ENCODE measurements around the gene ISLR.

ISLR gene, protein sequence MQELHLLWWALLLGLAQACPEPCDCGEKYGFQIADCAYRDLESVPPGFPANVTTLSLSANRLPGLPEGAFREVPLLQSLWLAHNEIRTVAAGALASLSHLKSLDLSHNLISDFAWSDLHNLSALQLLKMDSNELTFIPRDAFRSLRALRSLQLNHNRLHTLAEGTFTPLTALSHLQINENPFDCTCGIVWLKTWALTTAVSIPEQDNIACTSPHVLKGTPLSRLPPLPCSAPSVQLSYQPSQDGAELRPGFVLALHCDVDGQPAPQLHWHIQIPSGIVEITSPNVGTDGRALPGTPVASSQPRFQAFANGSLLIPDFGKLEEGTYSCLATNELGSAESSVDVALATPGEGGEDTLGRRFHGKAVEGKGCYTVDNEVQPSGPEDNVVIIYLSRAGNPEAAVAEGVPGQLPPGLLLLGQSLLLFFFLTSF

DNA sequence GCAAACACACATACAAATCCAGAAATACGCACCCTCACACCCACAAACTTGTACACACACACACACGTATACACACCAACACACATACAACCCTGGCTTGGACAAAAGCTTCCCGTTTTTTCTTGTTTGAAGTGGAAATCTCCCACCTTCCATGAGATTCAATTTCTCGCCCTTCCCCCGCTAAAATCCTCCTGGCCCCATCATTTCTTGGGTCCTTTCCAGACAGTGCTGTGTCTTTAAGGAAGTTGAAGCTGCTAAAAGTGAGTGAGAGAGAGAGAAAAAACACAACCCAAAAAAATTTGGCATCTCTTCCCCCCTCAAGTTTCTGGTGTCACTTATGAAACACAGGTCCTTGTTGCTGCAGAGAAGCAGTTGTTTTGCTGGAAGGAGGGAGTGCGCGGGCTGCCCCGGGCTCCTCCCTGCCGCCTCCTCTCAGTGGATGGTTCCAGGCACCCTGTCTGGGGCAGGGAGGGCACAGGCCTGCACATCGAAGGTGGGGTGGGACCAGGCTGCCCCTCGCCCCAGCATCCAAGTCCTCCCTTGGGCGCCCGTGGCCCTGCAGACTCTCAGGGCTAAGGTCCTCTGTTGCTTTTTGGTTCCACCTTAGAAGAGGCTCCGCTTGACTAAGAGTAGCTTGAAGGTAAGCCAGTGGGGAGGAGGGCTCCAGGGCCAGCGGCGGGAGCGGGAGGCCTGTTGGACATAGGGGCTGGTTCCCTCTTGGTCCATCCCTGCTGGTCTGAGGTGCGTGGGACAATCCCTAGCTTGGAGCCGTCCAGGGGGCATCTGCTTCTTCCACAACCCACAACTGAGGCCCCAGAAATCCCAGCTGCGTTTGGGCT lies at the start of gene ISLR:
ISLR (plus strand) TSS at position 331 of the 839 bp plus-strand sequence. CDS start 1,149 bp downstream, outside the sequence.
- no peak for DNase-seq

DNA sequence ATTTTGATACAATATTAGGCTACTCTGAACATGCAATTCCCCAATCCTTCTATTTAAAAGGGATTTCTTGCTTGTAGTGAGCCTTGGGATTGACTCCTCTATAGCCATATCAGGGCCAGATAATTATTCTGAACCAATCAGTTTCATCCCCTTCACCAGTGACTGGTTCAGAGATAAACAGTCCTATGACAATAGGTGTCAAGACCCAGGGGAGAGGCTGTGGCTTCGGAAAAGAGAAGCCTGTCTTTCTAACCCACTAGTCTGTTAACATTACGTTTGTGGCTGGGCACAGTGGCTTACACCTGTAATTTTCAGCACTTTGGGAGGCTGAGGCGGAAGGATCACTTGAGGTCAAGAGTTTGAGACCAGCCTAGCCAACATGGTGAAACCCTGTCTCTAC lies 49.3 kb upstream of the ISLR start:
- no peak for DNase-seq

DNA sequence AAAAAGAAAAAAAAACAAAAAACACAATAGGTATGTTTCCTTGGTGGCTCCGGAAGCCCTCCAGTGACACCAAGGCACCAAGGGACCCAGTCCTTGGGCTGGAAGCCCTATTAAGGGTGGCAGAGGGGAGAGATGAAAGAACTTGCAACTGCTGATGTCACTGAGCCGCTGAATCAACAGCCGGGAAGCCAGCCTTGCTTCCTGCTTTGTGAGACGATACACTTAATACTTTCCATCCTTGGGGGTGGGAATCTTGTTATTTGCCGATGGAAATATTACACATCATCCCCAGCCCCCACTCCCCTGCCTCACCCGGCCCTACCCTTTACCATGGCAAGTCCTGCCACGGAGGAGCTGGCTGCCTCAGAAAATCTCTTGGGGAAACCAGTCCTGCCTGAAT lies 48.8 kb upstream of the ISLR start:
- DNase-seq, result no peak

DNA sequence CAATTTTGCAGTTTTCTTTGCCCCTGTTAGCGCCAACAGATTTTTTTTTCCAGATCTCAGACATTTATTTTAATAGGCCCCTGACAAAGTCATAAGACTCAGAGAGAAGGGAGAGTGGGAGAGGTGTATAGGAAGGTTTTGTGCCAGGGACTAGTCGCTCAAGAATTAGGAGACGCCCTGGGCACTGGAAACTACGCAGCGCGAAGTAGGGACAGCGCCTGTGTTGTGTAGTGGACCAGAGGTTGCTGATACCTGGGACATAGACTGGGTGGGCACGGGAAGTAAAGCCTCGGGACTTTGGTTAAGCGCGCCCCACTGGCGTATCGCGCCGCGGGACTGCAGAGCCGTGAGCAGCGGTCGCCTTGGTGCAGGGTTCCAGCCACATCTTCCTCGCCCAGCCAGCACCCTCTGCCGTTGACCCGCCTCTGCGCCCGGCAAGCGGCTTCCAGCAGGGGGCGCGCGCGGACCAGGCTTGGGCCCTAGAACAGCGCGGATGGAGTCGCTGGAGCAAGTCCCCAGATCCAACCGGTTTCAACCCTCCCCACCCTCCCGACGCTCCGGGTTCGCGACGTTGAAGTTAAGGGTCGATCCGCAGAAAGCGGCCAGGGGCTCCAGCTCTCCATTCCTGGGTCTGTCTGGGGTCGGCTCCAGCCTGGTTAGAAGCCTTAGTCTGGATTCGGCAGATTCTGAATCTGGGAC lies 46.1 kb upstream of the ISLR start:
- peak; percentile 88 for DNase-seq

DNA sequence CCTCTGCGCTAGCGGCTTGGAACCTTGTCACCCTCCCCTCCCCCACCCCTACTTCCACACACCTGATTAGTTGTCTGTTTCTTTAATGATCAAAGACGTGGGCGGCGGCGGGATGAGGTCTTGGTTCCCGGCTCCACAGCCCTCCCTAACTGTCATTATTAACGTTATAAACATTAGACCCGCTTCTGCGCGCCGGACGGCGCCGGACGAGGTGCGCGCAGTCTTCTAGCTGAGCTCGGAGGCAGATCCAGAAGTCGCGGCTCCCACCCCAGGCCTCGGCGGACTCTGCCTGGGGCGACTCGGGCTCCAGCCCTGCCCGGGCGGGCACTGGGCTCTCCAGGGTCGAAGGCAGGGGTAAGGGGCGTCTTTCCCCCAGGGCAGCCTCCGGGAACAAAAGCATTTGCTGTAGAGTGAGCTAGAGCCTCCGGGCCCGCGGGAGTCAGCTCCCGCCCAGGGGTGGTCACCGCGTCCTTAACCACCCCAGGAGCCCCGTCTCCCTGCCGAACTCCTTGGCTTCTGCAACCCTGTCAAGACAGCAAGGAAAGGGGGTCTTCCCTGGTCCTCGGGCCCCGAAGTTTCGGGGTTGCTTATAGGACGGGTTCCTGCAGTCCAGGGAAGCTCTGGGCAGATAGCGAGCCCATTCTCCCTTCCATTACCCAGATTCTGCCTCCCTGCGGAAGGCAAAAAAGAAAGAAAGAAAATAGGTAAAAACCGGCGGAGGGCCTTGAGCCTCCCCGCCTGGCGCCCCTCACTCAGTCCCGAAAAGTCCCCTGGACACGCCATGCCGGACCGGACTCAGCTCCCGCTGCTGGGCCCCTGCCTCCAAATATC lies 45.3 kb upstream of the ISLR start:
- DNase-seq, result peak; percentile 40

DNA sequence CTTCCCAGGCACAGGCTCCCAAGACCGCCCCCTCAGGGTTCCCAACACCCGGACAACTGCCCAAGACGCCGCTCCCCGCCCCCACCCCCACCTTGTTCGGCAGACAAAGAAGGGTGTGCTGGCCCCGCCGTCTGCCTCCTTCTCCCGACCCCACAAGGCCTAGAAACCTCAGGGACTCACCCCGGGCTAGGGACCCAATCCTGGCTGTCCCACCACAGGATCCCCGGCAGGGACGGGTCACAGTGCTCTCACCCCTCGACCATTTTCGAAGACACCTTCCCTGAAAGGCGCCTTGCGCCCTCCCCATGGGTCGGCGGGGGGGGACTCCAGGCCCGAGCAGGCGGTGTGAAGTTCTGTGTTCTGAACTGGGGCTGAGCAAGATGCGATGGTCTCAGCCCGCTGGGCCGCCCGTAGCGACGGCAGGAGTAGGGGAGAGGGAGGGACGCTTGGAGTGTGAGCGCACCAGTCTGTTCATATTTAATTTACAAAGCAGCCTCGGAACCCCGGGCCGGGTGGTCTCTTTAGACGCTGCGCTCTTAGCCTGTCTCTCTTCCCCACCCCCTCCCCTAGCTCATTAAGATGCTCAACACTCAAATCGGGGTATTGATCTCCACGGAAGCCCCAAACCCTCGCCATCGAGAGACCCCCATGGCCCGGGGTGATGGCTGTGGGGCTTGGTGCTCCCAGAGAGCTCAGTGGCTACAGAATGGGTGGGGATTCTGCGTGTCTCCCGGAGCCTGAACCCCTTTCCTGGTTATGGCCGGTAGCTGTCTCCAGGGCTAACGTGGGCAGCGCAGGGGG lies 44.5 kb upstream of the ISLR start:
- DNase-seq, result peak; percentile 34

DNA sequence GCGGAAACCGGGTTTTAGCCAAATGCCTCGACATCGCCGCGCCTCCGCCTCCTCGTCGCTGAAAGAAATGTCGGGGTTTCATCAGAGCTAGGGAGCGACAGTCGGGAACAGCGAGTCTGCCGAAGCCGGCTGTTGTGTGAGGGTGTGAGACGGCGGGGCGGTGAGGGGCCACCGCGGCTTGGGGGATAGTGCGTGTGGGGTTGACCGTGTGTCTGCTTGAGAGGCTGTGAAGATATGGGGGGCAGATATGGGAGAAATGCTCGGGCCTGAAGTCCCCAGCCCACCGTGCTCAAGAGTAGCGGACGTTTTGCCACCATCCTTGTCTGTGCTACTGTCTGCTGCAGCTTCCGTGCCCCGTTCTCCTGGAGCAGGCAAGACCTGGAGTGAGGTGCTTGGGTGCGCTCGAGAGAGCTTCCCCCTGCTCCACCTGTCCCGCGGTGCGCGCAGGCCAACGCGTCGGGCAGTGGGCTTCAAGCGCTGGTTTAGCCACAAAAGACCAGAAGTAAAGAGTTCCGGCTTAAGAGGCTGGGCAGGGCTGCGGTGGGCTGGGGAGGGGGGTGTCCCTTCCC lies 43.8 kb upstream of the ISLR start:
- DNase-seq, result peak; percentile 64

DNA sequence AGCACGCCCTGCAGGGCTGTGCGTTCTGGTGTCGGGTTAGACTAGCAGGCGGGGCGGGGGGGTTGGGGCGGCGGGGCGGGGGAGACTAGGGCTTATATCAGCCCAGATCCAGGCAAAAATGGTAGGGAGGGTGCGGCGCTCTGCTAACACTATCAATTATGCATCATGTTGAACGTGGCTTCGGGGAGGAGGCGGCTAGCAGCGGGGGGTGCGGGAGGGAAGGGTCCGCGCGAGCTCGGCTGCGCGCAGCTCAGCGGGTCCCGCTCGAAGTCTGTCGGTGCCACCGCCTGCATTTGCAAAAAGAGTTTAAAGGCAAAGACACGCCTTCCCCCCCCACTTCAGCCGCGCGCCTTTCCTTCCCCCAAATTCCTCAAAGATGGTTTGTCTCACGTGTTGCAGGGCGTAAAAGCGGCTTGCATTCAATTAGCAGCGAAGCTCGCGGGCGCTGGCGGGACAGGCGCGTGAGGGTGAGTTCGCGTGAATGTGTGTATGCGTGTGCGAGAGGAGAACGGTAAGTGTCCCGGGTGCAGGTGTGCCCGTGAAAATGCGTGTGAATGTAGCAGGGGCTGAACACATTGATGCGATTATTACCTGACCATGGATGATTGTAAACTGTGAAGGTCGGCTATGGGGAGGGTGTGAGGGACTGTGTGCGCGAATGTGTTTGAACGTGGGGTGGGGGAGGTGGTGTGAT lies 43.2 kb upstream of the ISLR start, which contains the start of gene ISLR2:
ISLR2 (plus strand) TSS at position 432 of the 694 bp plus-strand sequence. CDS start 2,169 bp downstream, outside the sequence.
- DNase-seq, result peak; percentile 64

DNA sequence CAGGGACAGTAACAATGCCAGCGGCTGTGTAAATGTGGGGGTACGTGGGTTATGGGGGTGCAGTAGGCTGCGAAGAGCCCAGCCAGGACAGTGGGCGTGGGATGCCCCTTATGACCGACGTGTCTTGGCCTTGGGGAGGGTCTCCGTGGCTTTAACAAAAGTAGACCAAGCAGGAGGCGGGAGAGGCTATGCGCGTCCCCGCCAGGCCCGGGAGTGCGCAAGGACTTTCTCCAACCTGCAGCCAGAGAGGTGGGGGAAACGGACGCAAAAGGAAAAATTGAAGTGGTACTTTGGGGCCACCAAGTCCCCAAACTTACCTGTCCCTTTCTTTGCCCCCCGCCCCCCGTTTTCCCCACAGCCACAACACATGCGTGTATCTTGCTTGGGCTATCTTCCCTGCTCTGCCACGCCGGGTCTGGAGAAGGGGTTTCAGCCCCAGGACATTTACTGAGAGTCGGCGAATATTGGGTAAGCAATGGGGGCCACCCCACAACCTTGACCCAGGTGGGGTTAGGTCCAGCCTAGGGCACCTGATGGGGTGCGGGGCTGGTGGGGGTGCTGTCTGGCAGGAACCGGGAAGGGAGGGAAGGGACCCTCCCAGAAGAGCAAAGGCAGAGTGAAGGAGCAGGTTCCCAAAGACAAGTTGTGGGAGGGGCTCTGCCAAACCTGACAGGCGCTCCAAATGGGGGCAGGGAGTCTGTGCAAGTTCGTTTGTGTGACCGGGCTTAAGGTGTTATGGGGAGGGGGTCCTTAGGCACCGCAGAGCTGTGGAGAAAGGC lies 42.5 kb upstream of the ISLR start:
- DNase-seq, result no peak

DNA sequence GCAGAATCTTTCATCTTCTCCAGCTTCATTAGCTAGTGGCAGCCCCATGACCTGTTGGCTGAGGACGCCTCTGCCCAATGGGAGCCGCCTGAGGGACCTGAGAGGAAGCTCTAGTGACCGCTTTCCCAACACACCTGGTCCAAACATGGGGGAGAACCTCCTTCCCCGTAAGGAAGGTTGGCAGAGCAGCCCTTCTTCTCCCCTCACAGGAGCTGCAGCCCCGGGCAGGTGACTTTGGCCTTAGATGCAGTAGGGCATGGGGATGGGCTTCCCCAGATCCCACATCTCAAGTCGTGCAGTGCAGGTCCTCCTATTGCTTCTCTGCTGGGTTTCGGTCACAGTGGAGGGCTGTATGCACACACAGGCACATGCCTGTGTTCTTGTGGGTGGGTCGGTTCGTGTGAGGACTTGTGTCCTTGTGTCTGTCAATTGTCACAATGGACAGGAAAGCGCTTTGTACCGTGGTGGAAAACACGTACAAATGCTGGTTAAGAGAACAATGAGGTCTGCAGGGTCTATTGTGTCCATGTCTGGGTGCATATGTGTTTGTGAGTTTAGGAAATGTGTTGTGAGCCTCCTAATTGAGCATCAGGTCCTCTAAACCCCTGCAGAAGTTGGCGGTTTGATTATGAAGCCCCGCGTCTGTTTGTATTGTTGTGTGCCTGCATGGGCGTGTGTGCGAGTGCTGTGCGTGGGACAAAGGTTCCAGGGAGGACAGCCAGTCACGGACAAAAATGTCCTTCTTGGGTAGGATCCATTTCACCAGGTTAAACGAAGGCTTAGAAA lies 41.7 kb upstream of the ISLR start:
- no peak for DNase-seq

DNA sequence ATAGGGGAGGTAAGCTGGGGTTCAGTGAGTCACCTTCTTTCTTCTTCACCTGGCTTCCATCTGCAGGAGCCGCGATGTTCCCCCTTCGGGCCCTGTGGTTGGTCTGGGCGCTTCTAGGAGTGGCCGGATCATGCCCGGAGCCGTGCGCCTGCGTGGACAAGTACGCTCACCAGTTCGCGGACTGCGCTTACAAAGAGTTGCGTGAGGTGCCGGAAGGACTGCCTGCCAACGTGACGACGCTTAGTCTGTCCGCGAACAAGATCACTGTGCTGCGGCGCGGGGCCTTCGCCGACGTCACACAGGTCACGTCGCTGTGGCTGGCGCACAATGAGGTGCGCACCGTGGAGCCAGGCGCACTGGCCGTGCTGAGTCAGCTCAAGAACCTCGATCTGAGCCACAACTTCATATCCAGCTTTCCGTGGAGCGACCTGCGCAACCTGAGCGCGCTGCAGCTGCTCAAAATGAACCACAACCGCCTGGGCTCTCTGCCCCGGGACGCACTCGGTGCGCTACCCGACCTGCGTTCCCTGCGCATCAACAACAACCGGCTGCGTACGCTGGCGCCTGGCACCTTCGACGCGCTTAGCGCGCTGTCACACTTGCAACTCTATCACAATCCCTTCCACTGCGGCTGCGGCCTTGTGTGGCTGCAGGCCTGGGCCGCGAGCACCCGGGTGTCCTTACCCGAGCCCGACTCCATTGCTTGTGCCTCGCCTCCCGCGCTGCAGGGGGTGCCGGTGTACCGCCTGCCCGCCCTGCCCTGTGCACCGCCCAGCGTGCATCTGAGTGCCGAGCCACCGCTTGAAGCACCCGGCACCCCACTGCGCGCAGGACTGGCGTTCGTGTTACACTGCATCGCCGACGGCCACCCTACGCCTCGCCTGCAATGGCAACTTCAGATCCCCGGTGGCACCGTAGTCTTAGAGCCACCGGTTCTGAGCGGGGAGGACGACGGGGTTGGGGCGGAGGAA lies 40.5 kb upstream of the ISLR start:
- no peak for DNase-seq

DNA sequence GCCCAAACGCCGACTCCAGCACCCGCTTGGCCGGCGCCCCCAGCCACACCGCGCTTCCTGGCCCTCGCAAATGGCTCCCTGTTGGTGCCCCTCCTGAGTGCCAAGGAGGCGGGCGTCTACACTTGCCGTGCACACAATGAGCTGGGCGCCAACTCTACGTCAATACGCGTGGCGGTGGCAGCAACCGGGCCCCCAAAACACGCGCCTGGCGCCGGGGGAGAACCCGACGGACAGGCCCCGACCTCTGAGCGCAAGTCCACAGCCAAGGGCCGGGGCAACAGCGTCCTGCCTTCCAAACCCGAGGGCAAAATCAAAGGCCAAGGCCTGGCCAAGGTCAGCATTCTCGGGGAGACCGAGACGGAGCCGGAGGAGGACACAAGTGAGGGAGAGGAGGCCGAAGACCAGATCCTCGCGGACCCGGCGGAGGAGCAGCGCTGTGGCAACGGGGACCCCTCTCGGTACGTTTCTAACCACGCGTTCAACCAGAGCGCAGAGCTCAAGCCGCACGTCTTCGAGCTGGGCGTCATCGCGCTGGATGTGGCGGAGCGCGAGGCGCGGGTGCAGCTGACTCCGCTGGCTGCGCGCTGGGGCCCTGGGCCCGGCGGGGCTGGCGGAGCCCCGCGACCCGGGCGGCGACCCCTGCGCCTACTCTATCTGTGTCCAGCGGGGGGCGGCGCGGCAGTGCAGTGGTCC lies 39.7 kb upstream of the ISLR start:
- no peak for DNase-seq

DNA sequence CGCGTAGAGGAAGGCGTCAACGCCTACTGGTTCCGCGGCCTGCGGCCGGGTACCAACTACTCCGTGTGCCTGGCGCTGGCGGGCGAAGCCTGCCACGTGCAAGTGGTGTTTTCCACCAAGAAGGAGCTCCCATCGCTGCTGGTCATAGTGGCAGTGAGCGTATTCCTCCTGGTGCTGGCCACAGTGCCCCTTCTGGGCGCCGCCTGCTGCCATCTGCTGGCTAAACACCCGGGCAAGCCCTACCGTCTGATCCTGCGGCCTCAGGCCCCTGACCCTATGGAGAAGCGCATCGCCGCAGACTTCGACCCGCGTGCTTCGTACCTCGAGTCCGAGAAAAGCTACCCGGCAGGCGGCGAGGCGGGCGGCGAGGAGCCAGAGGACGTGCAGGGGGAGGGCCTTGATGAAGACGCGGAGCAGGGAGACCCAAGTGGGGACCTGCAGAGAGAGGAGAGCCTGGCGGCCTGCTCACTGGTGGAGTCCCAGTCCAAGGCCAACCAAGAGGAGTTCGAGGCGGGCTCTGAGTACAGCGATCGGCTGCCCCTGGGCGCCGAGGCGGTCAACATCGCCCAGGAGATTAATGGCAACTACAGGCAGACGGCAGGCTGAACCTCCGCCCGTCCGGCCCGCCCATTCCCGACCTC lies 39.0 kb upstream of the ISLR start:
- DNase-seq, result no peak

DNA sequence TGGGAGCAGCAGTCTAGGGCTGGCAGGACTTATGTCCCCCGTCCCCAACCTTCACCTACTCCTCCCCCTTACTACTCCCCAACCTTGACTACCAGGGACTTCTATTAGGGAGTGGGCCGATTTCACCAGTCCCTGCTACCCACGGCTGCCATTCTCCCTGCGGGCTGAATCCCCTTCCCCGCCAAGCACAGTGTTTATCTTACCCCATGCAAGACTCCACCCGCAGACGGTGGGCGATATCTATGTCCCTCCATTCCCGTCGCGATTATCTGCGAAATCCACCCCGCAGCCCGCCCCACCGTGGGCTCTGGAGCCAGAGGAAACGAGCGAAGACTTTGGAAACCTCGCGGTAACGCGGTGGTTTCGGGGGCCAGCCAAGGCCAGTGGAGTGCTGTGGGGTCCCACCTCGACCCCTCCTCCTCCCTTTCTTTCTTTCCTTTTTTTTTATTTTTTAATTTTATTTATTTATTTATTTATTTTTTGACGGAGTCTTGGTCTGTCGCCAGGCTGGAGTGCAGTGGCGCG lies 38.4 kb upstream of the ISLR start:
- DNase-seq, result no peak

DNA sequence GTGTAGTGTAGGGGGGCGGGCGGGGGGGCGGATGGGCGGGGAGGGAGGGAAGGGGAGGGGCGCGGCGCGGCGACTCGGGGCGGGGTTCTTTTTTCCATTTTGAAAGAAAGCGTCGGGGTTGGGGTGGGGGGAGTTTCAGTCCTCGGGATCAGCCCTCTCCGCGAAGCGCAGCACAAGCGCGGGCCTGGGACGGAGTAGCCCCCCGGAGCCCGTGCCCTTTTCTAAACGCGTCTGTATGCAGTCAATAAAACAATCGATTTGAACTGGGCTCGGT lies 37.0 kb upstream of the ISLR start:
- no peak for DNase-seq

DNA sequence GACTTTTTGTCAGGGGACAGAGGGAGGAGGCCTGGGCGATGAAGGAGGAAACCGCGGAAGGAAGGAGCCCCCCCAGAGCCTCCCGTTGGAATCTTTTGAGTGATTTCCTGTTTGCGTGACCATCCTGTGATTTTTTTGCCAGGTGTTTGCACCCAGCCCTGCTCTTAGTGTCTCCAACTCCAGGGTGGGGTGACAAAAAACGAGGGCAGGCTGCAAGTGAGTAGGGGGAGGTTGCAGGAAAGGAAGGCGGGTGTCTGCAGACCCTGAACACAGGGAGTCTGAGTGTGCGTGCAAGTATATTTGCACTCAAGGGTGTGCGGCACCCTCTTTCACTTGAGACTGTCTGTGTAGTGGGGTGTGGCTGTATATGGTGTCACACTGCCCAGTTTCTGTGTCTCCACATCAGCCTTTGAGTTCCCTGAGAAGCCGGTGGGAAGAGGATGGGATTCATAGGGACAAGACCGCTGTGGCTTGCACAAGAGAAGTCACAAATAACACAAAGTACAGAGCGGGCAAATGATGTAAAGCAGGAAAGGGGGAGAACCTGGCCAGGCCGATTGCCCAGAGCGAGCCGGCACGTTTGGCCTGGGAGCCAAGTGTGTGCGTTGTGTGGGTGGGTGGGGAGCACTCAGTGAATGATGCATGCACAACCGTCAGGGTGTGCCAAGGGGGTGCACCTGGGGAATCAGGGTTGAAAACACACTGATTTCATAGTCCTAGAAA lies 36.5 kb upstream of the ISLR start:
- peak; percentile 38 for DNase-seq
